Endothelial cell of umbilical vein (primary cell): ENCODE measurements around the gene CLIC4. TPM values are rescaled to one million over a fixed set of nuclear protein-coding genes. Genes with fewer than 3 reads are reported as not detected.

ENCODE experiments used
- BruUV-seq: library from RNA; stranded (reverse); fragments of 400-500 nt; replicated peaks from 2 replicates; lab custom pipeline; 2021; lab: Mats Ljungman, UMichigan
- CTCF ChIA-PET: fragments of 300-600, 350-600 bp; sonication (Branson Sonifier 250); formaldehyde crosslinking; loops from one replicate; lab custom pipeline; 2021; ENCODE audit warnings: antibody characterized with exemption, inconsistent platforms; lab: Charles Lee
- POLR2A ChIA-PET: fragments of 300-600, 350-600 bp; sonication (Branson Sonifier 250); formaldehyde crosslinking; loops from one replicate; lab custom pipeline; 2021; ENCODE audit warnings: antibody characterized with exemption, inconsistent platforms; lab: Charles Lee
- DNase-seq: peaks from one replicate; pipeline ENCODE4 v3.0.0-alpha.2; 2011; ENCODE audit warnings: low read depth, low spot score
- FAIRE-seq: peaks from 2 replicates; lab custom pipeline; 2011; peaks lifted over from hg19 to GRCh38; lab: Jason Lieb, UNC
- H2AFZ ChIP-seq: 2 replicates; pipeline ENCODE4 v1.6.0; 2012; ENCODE audit warnings: low read depth, low read length, control low read depth, inconsistent platforms
- H3K27ac ChIP-seq: 2 replicates; pipeline ENCODE4 v1.5.1; 2011; ENCODE audit warnings: low read depth, mild to moderate bottlenecking, control low read depth, low read length, moderate library complexity; ENCODE audit not compliant: insufficient read depth
- H3K27me3 ChIP-seq, 2 experiments: 2 replicates each; pipeline versions ENCODE4 v1.6.0 to v1.6.1; 2011; ENCODE audit warnings: low read length in 2 of 2, mixed read lengths in 1 of 2; ENCODE audit not compliant: control insufficient read depth in 2 of 2, insufficient read depth in 2 of 2
- H3K36me3 ChIP-seq, 2 experiments: 2 replicates in 1 of 2; 3 replicates in 1 of 2; pipeline ENCODE4 v1.5.1; 2011; ENCODE audit warnings: low read length in 2 of 2, mild to moderate bottlenecking in 1 of 2, moderate library complexity in 1 of 2; ENCODE audit not compliant: control insufficient read depth in 2 of 2, insufficient read depth in 2 of 2; ENCODE audit errors: extremely low read depth in 1 of 2
- H3K4me1 ChIP-seq: 3 replicates; pipeline ENCODE4 v1.5.1; 2011; ENCODE audit warnings: mild to moderate bottlenecking, low read length; ENCODE audit not compliant: control insufficient read depth, insufficient read depth; ENCODE audit errors: extremely low read depth
- H3K4me2 ChIP-seq: 2 replicates; pipeline ENCODE4 v1.6.1; 2011; ENCODE audit warnings: low read length, control low read depth, mixed read lengths; ENCODE audit not compliant: insufficient read depth
- H3K4me3 ChIP-seq, 3 experiments: fragments of 200-600 bp in 1 of 3; sonication (generic), shearing (Covaris generic) in 1 of 3; replicated peaks in 1 of 3; 2 replicates each; pipeline ENCODE4 v1.5.1; 2011 to 2016; ENCODE audit warnings: control low read depth in 3 of 3, low read length in 3 of 3, mild to moderate bottlenecking in 2 of 3, inconsistent platforms in 1 of 3, low read depth in 1 of 3, moderate library complexity in 1 of 3; ENCODE audit not compliant: insufficient read depth in 1 of 3
- H3K79me2 ChIP-seq: 2 replicates; pipeline ENCODE4 v1.6.0; 2012; ENCODE audit warnings: low read length, inconsistent platforms; ENCODE audit not compliant: control insufficient read depth, insufficient read depth
- H3K9ac ChIP-seq: replicated peaks from 2 replicates; pipeline ENCODE3; 2011; ENCODE audit warnings: low read length, control low read depth; ENCODE audit not compliant: insufficient read depth; ENCODE audit errors: extremely low read depth
- H3K9me1 ChIP-seq: replicated peaks from 3 replicates; pipeline ENCODE4 v1.6.0; 2011; ENCODE audit warnings: mild to moderate bottlenecking, low read length; ENCODE audit not compliant: control insufficient read depth, insufficient read depth; ENCODE audit errors: extremely low read depth
- H3K9me3 ChIP-seq: replicated peaks from 2 replicates; pipeline ENCODE4 v1.5.1; 2012; ENCODE audit warnings: low read length, inconsistent platforms; ENCODE audit not compliant: control insufficient read depth, insufficient read depth
- H4K20me1 ChIP-seq: replicated peaks from 2 replicates; pipeline ENCODE3; 2011; ENCODE audit warnings: mild to moderate bottlenecking, low read length; ENCODE audit not compliant: control insufficient read depth, insufficient read depth; ENCODE audit errors: extremely low read depth
- EZH2 ChIP-seq: IDR thresholded peaks from 2 replicates; pipeline ENCODE4 v1.6.1; 2012; ENCODE audit warnings: borderline replicate concordance, low read depth, mild to moderate bottlenecking, moderate library complexity, low read length, inconsistent platforms; ENCODE audit not compliant: severe bottlenecking
- FOS ChIP-seq: IDR thresholded peaks from 2 replicates; pipeline ENCODE4 v1.6.1; 2011; ENCODE audit warnings: mild to moderate bottlenecking, low read length, moderate library complexity, borderline replicate concordance; ENCODE audit not compliant: insufficient read depth
- GATA2 ChIP-seq: IDR thresholded peaks from 2 replicates; pipeline ENCODE4 v1.7.0; 2011; ENCODE audit warnings: low read depth, mild to moderate bottlenecking, moderate library complexity, mixed read lengths, low read length; ENCODE audit not compliant: insufficient read length, insufficient read depth
- JUN ChIP-seq: IDR thresholded peaks from 2 replicates; pipeline ENCODE4 v1.6.1; 2011; ENCODE audit warnings: borderline replicate concordance, low read depth; ENCODE audit not compliant: insufficient read length, insufficient read depth
- MYC ChIP-seq: IDR thresholded peaks from one replicate; pipeline ENCODE4 v1.6.1; 2011; ENCODE audit warnings: mild to moderate bottlenecking, low read depth, low read length
- POLR2A ChIP-seq: IDR thresholded peaks from 2 replicates; pipeline ENCODE4 v1.6.1; 2012; ENCODE audit warnings: low read depth, mild to moderate bottlenecking, control low read depth, low read length
- POLR2AphosphoS5 ChIP-seq: IDR thresholded peaks from 2 replicates; pipeline ENCODE4 v1.6.1; 2012; ENCODE audit warnings: low read depth, mild to moderate bottlenecking, control low read depth, low read length, moderate library complexity; ENCODE audit not compliant: insufficient read depth
- dilution Hi-C: fragments of 300-500 bp; cut with MboI; formaldehyde crosslinking; loops from one replicate; pipeline ENCODE4 v1.15.0; 2019; ENCODE audit warnings: low sequenced_read_pairs; ENCODE audit not compliant: extremely low pct_ligation_motif_present
- intact Hi-C: fragments of 100-400 bp; cut with micrococcal nuclease; formaldehyde crosslinking; loops from one replicate; pipeline ENCODE4 v1.10.0; 2022
- polyA plus RNA-seq, 4 experiments: library from polyadenylated mRNA; depleted of rRNA in 3 of 4; stranded (reverse) in 3 of 4; unstranded in 1 of 4; fragments of >200 nt; gene quantifications; 2 replicates each; pipeline versions ENCODE4 v1.2.1 to v1.2.3, GENCODE V29; 2011 to 2012; ENCODE audit warnings: missing spikeins in 1 of 4
- total RNA-seq: library from RNA; stranded (reverse); gene quantifications from 2 replicates; pipeline ENCODE4 v1.2.3, GENCODE V29; 2021
- TF ChIP-seq, protein P1 (sequence below), 2 donors: IDR thresholded peaks; 1 replicate in 1 of 2; 2 replicates in 1 of 2; pipeline ENCODE4 v1.5.1; 2011; ENCODE audit warnings: low read length in 2 of 2, mild to moderate bottlenecking in 2 of 2, moderate library complexity in 2 of 2, control low read depth in 1 of 2, inconsistent platforms in 1 of 2, low read depth in 1 of 2; ENCODE audit not compliant: insufficient read depth in 1 of 2; ENCODE audit errors: extremely low read depth in 1 of 2
- TF ChIP-seq, protein P2 (sequence below): IDR thresholded peaks from 2 replicates; pipeline ENCODE4 v1.6.1; 2011; ENCODE audit not compliant: insufficient read depth, insufficient read length

CLIC4 gene
- total and polyA plus RNA-seq, 2 donors (not counting 3 experiments of a cell fraction or from before 2014, with no cell fraction given) = 97.5 to 330 TPM

DNA sequence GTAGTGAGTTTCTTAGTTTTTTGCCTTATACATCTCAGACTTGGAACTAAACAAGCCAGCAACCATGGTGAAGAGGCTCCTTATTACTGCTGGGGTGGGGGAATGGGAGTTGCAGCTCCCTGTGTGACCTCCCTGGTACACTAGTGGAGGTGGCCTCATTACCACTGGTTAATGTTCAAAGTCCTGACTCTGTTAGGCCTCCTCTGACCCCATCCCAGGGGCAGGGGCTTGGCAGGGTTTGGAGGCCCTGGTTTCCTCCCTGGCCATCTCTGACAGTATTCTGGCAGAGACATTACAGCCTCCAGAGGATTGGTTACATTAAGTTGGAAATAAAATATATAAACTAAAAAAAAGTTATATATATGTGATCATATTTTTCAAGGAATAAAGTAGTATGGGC lies 45.2 kb downstream of the CLIC4 start:
- dilution Hi-C loops (no loop called here), intact Hi-C loops (no loop called here)
- H3K27me3 ChIP-seq = no peaks in the 10 kb centered on the region
- peaks cover 8% of the 10 kb centered on the region for H3K4me1 ChIP-seq
- H2AFZ ChIP-seq = no peak overlapping the region
- BruUV-seq = no TSS peak
- DNase-seq (no peak), FAIRE-seq (no peak)
- no peak overlapping the region for H3K9ac ChIP-seq
- H3K27ac ChIP-seq = no peak overlapping the region
- H3K4me2 ChIP-seq = no peak overlapping the region
- CTCF ChIA-PET = no interaction called here
- peaks cover 94% of the 10 kb centered on the region for H3K79me2 ChIP-seq
- H4K20me1 ChIP-seq = peaks cover 10% of the 10 kb centered on the region
- H3K9me1 ChIP-seq = no peaks in the 10 kb centered on the region
- POLR2A ChIA-PET = no interaction called here
- no peak for TF ChIP-seq POLR2A
- TF ChIP-seq, protein P1, sequence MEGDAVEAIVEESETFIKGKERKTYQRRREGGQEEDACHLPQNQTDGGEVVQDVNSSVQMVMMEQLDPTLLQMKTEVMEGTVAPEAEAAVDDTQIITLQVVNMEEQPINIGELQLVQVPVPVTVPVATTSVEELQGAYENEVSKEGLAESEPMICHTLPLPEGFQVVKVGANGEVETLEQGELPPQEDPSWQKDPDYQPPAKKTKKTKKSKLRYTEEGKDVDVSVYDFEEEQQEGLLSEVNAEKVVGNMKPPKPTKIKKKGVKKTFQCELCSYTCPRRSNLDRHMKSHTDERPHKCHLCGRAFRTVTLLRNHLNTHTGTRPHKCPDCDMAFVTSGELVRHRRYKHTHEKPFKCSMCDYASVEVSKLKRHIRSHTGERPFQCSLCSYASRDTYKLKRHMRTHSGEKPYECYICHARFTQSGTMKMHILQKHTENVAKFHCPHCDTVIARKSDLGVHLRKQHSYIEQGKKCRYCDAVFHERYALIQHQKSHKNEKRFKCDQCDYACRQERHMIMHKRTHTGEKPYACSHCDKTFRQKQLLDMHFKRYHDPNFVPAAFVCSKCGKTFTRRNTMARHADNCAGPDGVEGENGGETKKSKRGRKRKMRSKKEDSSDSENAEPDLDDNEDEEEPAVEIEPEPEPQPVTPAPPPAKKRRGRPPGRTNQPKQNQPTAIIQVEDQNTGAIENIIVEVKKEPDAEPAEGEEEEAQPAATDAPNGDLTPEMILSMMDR (IDR thresholded peaks at IDR 0.05; ENCODE audit: extremely low read depth in 1 of 2, insufficient read depth in 1 of 2, low read depth in 1 of 2, low read length in 2 of 2) = no peak
- TF ChIP-seq MYC = no peak
- no peak for TF ChIP-seq JUN
- no peaks in the 10 kb centered on the region for H3K36me3 ChIP-seq
- H3K4me3 ChIP-seq = no peak overlapping the region
- H3K9me3 ChIP-seq = no peaks in the 10 kb centered on the region

DNA sequence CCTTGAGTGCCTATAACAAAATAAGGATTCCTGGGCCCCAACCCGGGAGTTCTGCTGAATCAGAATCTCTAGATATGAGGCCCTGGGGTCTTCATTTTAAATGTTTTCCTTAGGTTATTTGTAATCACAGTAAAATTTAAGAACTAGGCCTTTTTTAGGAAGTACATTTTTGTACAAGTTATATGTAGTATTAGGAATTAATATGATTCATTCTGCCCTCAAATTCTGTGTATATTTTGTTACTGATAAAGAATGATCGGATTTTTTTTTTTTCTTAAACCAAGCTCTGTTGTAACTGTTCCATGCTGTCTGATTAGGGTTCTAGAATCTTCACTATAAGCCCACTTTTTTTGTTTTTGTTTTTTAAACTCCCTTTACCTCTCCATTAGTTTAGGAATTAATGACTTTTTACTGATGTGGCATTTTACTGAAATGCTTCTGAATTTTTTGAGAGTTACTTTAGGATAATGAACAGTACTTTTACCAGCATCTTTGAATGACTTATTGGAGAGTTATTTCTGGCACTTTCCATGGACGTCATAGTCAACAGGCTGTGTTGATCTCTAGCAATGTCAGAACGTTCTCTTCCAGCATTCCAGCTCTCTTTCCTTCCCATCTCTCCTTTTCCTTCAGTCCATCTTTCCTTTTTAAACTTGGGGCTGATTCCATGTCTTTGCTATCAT lies 48.3 kb downstream of the CLIC4 start:
- CTCF ChIA-PET = interaction anchor here (0.8 to 1.5 kb wide), 6 partner anchors 10 to 105 kb away, joined by 3 to 7 read pairs (median 4); no protein-coding TSS in a partner anchor
- H3K4me1 ChIP-seq = peaks cover 8% of the 10 kb centered on the region

More for the DNA sequence above, 48.3 kb downstream of the CLIC4 start:
- Histone ChIP-seq H4K20me1 (peaks cover 7% of the 10 kb centered on the region), H3K36me3 (peaks cover 0 to 3% of the 10 kb centered on the region in 2 experiments), H3K79me2 (peaks cover 93% of the 10 kb centered on the region), H3K9me1 (no peaks in the 10 kb centered on the region), H3K4me2 (no peak overlapping the region), H3K27me3 (no peaks in the 10 kb centered on the region), H2AFZ (no peak overlapping the region), H3K27ac (peak overlapping the region; percentile 32), H3K9me3 (no peaks in the 10 kb centered on the region), H3K4me3 (no peak overlapping the region), H3K9ac (no peak overlapping the region)
- no peak for TF ChIP-seq JUN
- TF ChIP-seq EZH2 = no peak
- no peak for TF ChIP-seq GATA2
- TF ChIP-seq, protein P1 (IDR thresholded peaks at IDR 0.05; ENCODE audit: extremely low read depth in 1 of 2, insufficient read depth in 1 of 2, low read depth in 1 of 2, low read length in 2 of 2) = no peak
- no peak for TF ChIP-seq FOS
- TF ChIP-seq POLR2AphosphoS5 = no peak
- TF ChIP-seq POLR2A = no peak
- TF ChIP-seq, protein P2, sequence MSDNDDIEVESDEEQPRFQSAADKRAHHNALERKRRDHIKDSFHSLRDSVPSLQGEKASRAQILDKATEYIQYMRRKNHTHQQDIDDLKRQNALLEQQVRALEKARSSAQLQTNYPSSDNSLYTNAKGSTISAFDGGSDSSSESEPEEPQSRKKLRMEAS = no peak
- TF ChIP-seq MYC = no peak
- dilution Hi-C loops (no loop called here), intact Hi-C loops (loop anchor here (1.0 kb wide), 1 partner anchor 10 kb away; no protein-coding TSS in a partner anchor)
- POLR2A ChIA-PET = no interaction called here
- BruUV-seq = no TSS peak
- FAIRE-seq (peak; percentile 66), DNase-seq (peak; percentile 61)
